GM12878 (cell line): Measurements from ENCODE around the gene MYO9B. TPM values are rescaled to one million over a fixed set of nuclear protein-coding genes. Genes with fewer than 3 reads are reported as not detected.

Experiments used
- ATAC-seq: fragments of 200-7000 bp; cut with Tn5 transposase; 3 replicates; pipeline ENCODE4 v1.9.1; 2020; ENCODE audit warnings: mild to moderate bottlenecking, moderate library complexity
- BruUV-seq: library from RNA; stranded (reverse); fragments of 400-500 nt; replicated peaks from 2 replicates; lab custom pipeline; 2021; lab: Mats Ljungman, UMichigan
- CTCF ChIA-PET: fragments of 300-600 bp; sonication (Branson Sonifier 250); formaldehyde crosslinking; extraction: SDS; loops from one replicate; lab custom pipeline; 2021; ENCODE audit warnings: inconsistent platforms; lab: Yijun Ruan, JAX
- POLR2A ChIA-PET: fragments of 350-600 bp; formaldehyde crosslinking; extraction: SDS; loops from one replicate; lab custom pipeline; 2021; ENCODE audit warnings: inconsistent platforms; lab: Charles Lee
- RAD21 ChIA-PET: fragments of 300-600 bp; sonication (Branson Sonifier 250); formaldehyde crosslinking; loops from one replicate; lab custom pipeline; 2023; ENCODE audit warnings: antibody characterized with exemption; ENCODE audit not compliant: unreplicated experiment; lab: Charles Lee
- SMC1A ChIA-PET: fragments of 300-600 bp; sonication (Branson Sonifier 250); formaldehyde crosslinking; loops from one replicate; lab custom pipeline; 2023; ENCODE audit not compliant: unreplicated experiment, uncharacterized antibody; lab: Charles Lee
- DNase-seq: peaks from one replicate; pipeline ENCODE4 v3.0.0-alpha.2; 2011; ENCODE audit warnings: low read depth, low spot score
- FAIRE-seq: peaks from 3 replicates; lab custom pipeline; 2011; peaks lifted over from hg19 to GRCh38; lab: Jason Lieb, UNC
- H2AFZ ChIP-seq: 2 replicates; pipeline ENCODE4 v1.6.0; 2011; ENCODE audit warnings: low read depth, low read length, control low read depth; ENCODE audit not compliant: control insufficient read depth
- H3K27ac ChIP-seq: 2 replicates; pipeline ENCODE4 v1.5.1; 2011; ENCODE audit warnings: control low read depth; ENCODE audit not compliant: control insufficient read depth, insufficient read depth
- H3K27me3 ChIP-seq, 2 experiments: replicated peaks in 1 of 2; 2 replicates each; pipeline versions ENCODE4 v1.6.0 to v1.6.1; 2011; ENCODE audit warnings: low read length in 1 of 2; ENCODE audit not compliant: control insufficient read depth in 2 of 2, insufficient read depth in 2 of 2
- H3K36me3 ChIP-seq, 2 experiments: 2 replicates each; pipeline ENCODE4 v1.5.1; 2011; ENCODE audit warnings: low read length in 1 of 2; ENCODE audit not compliant: control insufficient read depth in 2 of 2, insufficient read depth in 2 of 2
- H3K4me1 ChIP-seq: 2 replicates; pipeline ENCODE4 v1.6.1; 2011; ENCODE audit warnings: mild to moderate bottlenecking, low read length, moderate library complexity, mixed read lengths; ENCODE audit not compliant: control insufficient read depth, insufficient read depth
- H3K4me2 ChIP-seq: 2 replicates; pipeline ENCODE4 v1.6.0; 2011; ENCODE audit warnings: control low read depth; ENCODE audit not compliant: control insufficient read depth, insufficient read depth
- H3K4me3 ChIP-seq: fragments of 200-600 bp; sonication (generic); 2 replicates; pipeline ENCODE4 v1.5.1; 2016
- H3K79me2 ChIP-seq: 2 replicates; pipeline ENCODE4 v1.6.0; 2011; ENCODE audit warnings: low read length; ENCODE audit not compliant: control insufficient read depth, insufficient read depth
- H3K9ac ChIP-seq: 2 replicates; pipeline ENCODE4 v1.8.0; 2011; ENCODE audit warnings: low read length, control low read depth, mixed read lengths; ENCODE audit not compliant: control insufficient read depth, insufficient read depth
- H3K9me3 ChIP-seq: replicated peaks from 3 replicates; pipeline ENCODE4 v1.5.1; 2011; ENCODE audit warnings: mild to moderate bottlenecking, low read length; ENCODE audit not compliant: control insufficient read depth, insufficient read depth
- H4K20me1 ChIP-seq: 2 replicates; pipeline ENCODE4 v1.6.0; 2011; ENCODE audit not compliant: control insufficient read depth, insufficient read depth
- ZNF687 ChIP-seq: fragments of 450-650 bp; IDR thresholded peaks from 2 replicates; pipeline ENCODE4 v1.6.1; 2017; ENCODE audit warnings: mild to moderate bottlenecking, moderate library complexity
- WGBS: methylation state at CpG from one replicate; pipeline ENCODE4 v1.1.6; 2016; ENCODE audit warnings: low lambda C conversion rate; ENCODE audit not compliant: insufficient replicate concordance, insufficient coverage; ENCODE audit errors: missing lambda C conversion rate; 5-methylcytosine and 5-hydroxymethylcytosine counted together
- in situ Hi-C: fragments of 300-500 bp; cut with MboI; formaldehyde crosslinking; loops from 9 replicates; pipeline ENCODE4 v1.14.3; 2018; ENCODE audit warnings: mixed read lengths
- intact Hi-C: fragments of 100-400 bp; cut with micrococcal nuclease; formaldehyde crosslinking; loops from one replicate; pipeline ENCODE4 v1.14.2; 2022; ENCODE audit not compliant: unreplicated experiment
- polyA plus RNA-seq, 11 experiments: library from polyadenylated mRNA; depleted of rRNA in 4 of 11; unstranded in 6 of 11; stranded (reverse) in 5 of 11; fragments of >200 nt; fragmentation: Nextera tagmentation in 4 of 11; fragmentation: Illumina TruSeq in 1 of 11; extraction: Ambion mirVana in 4 of 11; extraction: Trizol in 1 of 11; gene quantifications; 1 replicate in 1 of 11; 2 replicates in 10 of 11; pipeline versions ENCODE4 v1.2.1 to v1.2.3, GENCODE V29; 2011 to 2016; ENCODE audit warnings: inconsistent platforms in 2 of 11, missing spikeins in 2 of 11, low read depth in 1 of 11
- total RNA-seq, 4 experiments: library from RNA; depleted of rRNA in 3 of 4; stranded (reverse); fragments of >200 nt in 3 of 4; fragmentation: Illumina TruSeq in 1 of 4; extraction: Trizol in 1 of 4; gene quantifications; 2 replicates each; pipeline versions ENCODE4 v1.2.1 to v1.2.3, GENCODE V29; 2013 to 2021

The MYO9B gene
- total and polyA plus RNA-seq, 10 of the 15 experiments (the other 5 are each of a cell fraction or from before 2014, with no cell fraction given): 5.4 to 165 (median 45.8) TPM

- Histone ChIP-seq H3K9me3 (no peaks in the 10 kb centered on the region; the same call in 1 of the 3 replicates), H3K27me3 (no peaks in the 10 kb centered on the region), H3K9ac (no peak overlapping the region), H3K4me2 (no peak overlapping the region), H3K4me1 (peaks cover 39% of the 10 kb centered on the region), H3K36me3 (peaks cover 7 to 18% of the 10 kb centered on the region in 2 experiments), H2AFZ (no peak overlapping the region), H3K4me3 (no peak overlapping the region), H3K27ac (no peak overlapping the region), H4K20me1 (no peaks in the 10 kb centered on the region), H3K79me2 (peaks cover 45% of the 10 kb centered on the region)
- ChIA-PET CTCF (interaction anchor here (0.9 kb wide), 2 partner anchors 33 to 82 kb away, joined by 3 to 4 read pairs; no protein-coding TSS in a partner anchor), SMC1A (interaction anchor here (1.0 kb wide), 1 partner anchor 30 kb away, joined by 3 read pairs; no protein-coding TSS in a partner anchor), POLR2A (interaction anchor here (1.1 kb wide), 2 partner anchors 12 to 58 kb away, joined by 3 to 4 read pairs; no protein-coding TSS in a partner anchor), RAD21 (no interaction called here)
- BruUV-seq: no TSS peak
- no peak for TF ChIP-seq ZNF687
- in situ Hi-C loops: no loop called here
- FAIRE-seq: no peak
- intact Hi-C loops: no loop called here
- DNase-seq: no peak
- WGBS: 89% methylated on average over 10 of the region's 10 CpGs
- no peak for ATAC-seq
Observed at GRCh38 chr19:17137417-17137816, 61.8 kb downstream of the MYO9B start.
